Stimulated activated CD4-positive, alpha-beta T cell treated with anti-CD3 and anti-CD28 coated beads, Interleukin-4, amount 100 ng/mL, for 1 hour (primary cell): ENCODE measurements around the gene NLGN3.

Source experiments
- DNase-seq: peaks from one replicate; pipeline ENCODE4 v3.0.0-alpha.2; 2020

Gene NLGN3

DNA sequence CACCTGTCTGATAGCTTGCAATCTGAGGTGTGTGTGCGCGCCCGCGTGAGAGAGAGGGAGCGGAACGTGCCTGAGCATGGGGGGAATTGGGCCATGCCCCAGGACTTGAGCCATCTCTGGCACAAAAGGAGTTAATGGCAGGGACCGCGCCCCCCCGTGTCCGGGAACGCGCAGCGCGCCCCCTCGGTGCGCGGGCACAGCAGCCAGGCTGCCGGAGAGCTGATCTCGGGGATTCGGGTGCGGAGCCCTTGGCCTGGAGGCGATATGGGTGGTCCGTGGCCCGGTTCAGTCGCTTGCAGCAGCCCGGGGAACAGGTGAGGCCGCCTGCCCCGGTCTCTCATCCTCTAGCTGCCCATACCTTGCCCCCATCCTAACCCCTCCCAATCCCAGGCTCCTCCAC lies at the start of gene NLGN3:
Gene NLGN3 (plus strand): TSS at position 191 of the 400 bp plus-strand sequence. CDS start 2,909 bp downstream, outside the sequence.
- DNase-seq = no peak

DNA sequence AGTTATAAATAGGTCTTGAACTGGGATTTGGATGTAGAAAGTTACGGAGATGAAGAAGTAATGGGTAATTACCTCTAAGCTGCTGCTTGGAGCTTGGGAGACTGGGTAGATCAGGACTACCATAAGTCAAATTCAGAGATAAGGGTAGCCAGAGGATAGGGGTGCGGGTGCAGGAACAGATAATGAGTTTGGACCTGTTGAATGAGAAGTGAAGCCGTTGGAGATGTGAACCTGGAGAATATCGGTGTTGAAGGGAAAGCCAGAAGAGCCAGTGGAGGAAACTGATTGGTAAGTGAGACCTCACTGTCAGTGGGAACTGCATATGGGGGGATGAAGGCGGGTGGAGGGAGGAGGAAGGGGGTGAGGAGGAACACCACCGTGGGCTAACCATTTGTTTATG lies 49.6 kb upstream of the NLGN3 start:
- DNase-seq = no peak

DNA sequence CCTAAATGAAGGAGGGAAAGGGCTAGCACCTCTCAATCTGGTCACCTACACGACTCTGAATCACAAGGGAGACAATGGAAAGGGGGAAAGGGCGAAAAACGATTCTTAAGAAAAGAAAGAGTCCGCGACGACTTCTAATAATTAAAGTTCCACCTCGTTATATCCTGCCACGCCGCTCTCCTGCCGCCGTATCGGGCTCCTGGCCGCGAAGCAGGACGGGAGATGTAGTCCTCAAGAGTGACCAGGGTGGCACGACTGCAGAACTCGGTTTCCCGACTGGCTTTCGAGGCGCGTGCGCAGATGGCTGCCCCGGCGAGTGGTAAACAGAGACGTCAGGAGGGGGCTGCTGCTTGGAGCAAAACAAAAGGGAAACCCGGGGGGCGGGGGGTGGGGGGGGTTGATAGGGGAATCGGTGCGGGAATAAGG lies 49.1 kb upstream of the NLGN3 start, which contains the start of gene FOXO4:
Gene FOXO4 (plus strand): TSS at position 297 of the 426 bp plus-strand sequence. CDS start 678 bp downstream, outside the sequence.
- peak; percentile 86 for DNase-seq

DNA sequence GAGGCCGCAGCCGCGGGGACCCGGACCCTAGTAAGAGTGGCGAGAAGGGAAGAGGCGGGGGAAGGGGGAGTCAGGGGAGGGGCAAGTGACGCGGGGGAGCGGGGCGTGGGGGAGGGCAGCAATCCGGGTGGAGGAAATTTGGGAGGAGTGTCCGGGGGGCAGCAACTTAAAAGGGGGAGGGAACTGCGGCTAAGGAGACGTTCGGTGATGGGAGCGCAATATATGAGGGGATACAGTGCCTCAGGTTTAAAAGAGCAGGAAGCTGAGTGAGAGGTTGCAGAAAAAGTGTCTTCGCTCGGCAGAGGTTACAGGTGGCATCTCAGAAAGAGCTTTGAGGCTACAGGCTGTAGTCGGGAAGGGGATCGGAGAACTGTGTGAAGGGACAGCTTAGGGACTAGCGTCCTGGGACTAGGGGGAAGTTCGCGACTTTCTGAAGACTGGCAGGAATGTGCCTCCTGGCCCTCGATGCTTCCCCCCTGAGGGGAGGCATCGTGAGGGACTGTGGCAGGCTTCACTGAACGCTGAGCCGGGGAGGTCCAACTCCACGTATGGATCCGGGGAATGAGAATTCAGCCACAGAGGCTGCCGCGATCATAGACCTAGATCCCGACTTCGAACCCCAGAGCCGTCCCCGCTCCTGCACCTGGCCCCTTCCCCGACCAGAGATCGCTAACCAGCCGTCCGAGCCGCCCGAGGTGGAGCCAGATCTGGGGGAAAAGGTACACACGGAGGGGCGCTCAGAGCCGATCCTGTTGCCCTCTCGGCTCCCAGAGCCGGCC lies 48.5 kb upstream of the NLGN3 start:
- no peak for DNase-seq

DNA sequence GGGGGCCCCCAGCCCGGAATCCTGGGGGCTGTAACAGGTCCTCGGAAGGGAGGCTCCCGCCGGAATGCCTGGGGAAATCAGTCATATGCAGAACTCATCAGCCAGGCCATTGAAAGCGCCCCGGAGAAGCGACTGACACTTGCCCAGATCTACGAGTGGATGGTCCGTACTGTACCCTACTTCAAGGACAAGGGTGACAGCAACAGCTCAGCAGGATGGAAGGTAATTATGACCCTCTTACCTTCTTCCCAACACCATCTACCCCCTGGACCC lies 47.9 kb upstream of the NLGN3 start:
- no peak for DNase-seq

DNA sequence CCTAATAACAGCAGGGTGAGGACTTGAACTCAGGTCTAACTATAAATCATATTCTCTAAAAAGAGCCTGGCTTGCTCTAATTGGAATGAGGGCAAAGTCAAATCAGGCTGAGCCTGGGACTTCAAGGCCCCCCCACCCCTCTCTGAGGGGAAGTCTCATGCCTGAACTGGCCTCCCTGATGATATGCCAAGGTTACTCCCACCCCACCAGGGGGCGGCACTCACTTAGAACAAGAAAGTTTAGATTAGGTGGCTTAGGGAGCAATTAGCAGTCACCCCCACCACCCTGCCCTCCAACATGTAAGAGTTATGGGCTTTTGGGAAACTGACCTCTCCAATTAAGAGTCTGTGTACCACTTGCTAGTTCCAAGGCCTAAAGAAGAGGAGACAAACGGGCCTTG lies 46.3 kb upstream of the NLGN3 start:
- DNase-seq = peak; percentile 76

DNA sequence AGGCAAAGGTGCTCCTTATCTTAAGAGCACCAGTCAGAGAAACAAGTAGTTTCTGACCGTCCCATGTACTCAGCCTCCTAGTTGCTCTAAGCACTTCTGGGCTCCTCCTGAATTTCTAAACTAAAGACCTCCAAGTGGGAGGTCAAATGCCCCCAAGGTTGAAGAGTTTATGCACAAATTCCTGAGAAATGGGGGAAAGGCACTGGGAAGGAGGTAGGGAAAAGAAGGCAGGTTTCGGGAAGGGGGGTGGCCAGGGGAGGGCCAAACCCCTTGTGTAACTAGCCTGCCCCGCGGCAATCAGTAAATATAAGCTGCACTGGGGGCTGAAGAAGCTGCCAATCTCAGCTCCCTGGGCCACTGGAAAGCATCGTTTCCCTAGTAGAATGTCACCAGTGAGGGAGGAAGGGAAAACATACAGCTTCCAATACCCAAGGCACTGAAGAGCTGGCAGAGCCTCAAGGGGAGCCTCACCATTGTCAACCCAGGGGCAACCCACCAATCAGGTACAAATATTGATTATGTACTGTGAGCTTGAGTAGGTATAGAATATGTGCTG lies 45.6 kb upstream of the NLGN3 start:
- no peak for DNase-seq

DNA sequence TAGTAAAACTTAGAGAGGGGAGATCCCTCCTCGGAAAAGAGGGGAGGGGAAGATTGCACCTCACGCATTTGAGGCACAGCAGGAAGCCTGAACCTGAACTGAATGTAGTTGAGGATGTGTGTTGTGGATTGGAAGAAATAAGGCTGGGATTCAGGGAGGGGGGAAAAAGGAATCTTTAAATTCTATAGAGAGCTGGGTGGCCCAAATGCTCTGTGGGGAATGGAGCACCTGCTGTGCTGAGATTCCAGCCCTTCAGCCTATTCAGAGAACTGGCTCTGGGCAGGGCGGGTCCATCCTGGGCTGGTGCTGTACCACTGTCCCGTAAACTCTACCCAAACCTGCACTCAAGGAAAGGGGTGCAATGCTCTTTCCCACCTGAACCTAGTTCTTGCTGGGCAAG lies 44.9 kb upstream of the NLGN3 start:
- DNase-seq = no peak

DNA sequence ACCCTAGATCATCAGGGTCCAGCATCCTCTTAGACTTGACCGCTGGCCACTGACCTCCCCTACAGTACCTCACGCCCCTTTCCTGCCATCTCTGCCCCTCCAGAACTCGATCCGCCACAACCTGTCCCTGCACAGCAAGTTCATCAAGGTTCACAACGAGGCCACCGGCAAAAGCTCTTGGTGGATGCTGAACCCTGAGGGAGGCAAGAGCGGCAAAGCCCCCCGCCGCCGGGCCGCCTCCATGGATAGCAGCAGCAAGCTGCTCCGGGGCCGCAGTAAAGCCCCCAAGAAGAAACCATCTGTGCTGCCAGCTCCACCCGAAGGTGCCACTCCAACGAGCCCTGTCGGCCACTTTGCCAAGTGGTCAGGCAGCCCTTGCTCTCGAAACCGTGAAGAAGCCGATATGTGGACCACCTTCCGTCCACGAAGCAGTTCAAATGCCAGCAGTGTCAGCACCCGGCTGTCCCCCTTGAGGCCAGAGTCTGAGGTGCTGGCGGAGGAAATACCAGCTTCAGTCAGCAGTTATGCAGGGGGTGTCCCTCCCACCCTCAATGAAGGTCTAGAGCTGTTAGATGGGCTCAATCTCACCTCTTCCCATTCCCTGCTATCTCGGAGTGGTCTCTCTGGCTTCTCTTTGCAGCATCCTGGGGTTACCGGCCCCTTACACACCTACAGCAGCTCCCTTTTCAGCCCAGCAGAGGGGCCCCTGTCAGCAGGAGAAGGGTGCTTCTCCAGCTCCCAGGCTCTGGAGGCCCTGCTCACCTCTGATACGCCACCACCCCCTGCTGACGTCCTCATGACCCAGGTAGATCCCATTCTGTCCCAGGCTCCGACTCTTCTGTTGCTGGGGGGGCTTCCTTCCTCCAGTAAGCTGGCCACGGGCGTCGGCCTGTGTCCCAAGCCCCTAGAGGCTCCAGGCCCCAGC lies 43.8 kb upstream of the NLGN3 start:
- DNase-seq = peak; percentile 8

DNA sequence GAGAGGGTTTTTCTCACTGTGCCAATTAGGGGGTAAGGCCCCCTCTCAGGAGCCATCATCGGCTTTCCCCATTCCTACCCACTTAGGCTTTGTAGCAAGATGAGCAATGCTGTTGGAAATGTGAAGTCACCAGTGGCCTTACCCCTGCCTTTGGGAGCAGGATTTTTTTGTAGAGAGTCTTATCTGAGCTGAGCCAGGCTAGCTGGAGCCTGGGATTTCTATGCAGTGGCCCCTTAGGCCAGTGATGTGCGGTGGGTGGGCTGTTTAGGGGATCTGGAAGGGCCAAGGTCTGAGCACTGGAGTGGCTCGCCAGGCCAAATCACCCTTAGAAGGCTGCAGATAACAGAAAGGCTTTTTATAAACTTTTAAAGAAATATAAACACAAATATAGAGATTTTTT lies 42.3 kb upstream of the NLGN3 start:
- DNase-seq = no peak

DNA sequence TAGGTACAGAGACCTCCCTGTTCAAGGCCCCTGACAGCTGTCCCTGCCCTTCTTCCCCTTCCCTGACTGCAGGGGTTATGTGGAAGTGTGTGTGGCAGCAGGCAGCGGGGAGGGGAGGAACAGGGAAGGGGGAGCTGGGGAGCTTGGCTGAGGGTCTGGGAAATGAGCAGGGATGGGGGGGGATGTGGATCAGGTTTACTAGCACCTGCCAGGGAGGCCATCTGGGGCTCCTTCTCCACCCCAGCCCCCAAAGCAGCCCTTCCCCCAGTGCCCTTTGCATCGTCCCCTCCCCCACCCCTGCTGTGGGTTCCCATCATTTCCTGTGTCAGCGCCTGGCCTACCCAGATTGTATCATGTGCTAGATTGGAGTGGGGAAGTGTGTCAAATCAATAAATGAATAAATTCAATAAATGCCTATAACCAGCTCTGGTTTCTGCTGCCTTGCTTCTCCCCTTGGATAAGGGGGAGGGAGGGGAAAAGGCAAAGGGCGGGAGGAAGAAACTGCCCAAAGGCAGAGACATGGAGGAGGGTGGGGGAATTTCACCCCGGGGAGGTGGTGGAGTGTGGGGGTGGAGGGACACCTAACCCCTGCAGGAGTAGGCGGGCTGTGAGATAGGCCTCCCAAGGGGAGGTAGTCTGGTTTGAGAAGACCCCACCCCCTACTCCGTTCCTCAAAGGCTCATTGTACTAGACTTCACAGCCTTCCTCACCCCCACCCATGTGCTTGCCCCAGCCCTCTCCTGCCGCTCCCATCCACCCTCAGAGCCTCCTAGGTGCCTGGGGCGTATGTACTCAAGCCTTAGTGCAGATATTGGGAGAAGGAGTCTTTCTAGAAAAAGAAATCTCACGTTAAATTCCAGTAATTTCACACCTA lies 41.3 kb upstream of the NLGN3 start:
- DNase-seq = peak; percentile 45

DNA sequence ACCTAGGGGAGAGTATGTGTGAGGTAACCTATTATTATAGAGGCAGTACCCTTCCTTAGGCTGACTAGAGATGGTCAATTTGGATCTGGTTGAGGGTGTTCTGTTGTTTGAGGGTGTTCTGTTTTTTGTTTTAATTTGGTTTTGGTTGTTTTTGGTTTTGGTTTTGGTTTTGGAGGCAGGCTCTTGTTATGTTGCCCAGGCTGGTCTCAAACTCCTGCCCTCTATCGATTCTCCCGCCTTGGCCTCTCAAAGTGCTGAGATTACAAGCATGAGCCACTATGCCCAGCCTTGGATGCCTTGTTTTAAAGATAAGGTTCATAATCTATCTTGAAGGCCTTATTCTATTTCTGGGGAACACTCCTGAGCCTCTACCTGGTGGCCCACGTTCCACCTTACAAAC lies 39.0 kb upstream of the NLGN3 start:
- DNase-seq = no peak

DNA sequence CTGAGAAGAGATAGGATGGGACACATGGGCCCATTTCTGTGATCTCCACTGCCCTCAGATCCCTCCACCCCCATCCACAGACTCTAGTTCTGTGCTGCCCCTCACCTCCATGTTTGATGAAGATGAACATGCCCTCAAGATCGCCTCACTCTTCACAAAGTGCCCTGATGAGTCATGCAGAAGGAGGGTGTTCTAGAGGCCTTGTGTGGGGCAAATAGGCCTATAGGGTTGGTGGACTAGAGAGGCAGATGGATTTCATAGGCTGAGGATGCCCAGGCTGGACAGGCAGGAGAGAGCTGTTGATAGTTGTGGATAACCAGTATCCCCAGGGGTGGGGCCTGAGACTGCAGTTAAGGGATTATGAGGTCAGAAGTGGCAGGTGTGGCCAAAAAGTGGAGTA lies 38.2 kb upstream of the NLGN3 start, which contains the start of gene CXorf65:
Gene CXorf65 (minus strand): TSS at position 314 of the 400 bp plus-strand sequence. CDS start 184 bp downstream, at position 130.
- no peak for DNase-seq

DNA sequence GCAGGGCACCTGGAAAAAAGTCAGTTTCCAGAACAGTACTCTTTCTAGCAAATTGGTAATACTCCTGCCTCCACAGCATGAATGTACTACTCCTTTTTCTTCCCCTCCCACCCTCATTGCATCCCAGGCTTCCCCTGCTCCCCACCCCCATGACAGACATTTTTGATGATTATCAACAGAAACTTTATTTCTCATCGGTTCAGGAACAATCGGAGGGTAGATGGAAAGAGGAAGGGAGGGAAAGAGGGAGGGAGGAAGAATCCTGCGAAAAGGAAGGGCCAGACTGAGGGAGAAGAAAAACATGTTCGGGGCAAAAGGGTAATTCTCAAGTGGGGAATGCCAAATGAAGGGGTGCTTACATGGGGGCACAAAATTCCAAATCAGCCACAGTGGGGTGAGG lies 37.4 kb upstream of the NLGN3 start:
- DNase-seq = no peak

DNA sequence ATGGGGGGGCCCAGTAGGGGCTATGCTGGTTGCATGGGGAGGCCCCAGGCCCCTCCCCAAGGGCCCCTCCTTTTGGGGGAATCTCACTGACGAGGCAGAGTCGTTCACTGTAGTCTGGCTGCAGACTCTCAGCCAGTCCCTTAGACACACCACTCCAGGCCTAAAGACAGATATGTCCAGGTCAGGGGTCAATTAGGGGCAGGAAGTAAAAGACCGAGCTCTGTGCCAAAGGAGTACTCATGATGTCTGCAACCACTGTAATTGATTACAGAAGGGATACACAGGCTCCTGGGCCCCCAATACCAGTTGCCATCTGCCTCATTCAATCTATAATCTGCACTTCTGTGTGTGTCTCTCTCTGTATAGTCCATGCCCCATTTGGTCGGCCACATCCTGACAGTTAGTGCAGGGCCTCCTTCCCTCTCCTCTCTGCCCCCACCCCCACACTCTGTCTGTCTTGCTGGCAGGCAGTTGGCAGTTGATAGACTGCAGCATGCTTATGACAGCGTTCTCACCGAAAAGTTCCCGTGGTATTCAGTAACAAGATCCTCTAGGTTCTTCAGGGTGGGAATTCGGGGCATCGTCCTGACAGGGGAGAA lies 36.8 kb upstream of the NLGN3 start:
- peak; percentile 21 for DNase-seq

DNA sequence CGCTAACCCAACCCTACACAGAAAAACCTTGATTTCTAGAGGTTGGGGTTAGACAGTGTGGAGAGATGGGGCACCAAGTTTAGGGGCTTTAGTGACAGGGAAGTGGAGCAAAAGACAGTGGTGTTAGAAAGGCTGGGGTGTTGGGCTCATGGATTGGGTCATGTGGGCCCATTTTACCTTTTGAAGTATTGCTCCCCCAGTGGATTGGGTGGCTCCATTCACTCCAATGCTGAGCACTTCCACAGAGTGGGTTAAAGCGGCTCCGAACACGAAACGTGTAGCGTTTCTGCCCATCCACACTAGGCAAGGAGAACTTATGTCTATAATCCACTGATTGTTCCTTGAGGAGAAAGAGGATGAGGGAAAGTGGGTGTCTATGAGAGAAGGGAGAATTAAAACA lies 35.6 kb upstream of the NLGN3 start:
- no peak for DNase-seq

DNA sequence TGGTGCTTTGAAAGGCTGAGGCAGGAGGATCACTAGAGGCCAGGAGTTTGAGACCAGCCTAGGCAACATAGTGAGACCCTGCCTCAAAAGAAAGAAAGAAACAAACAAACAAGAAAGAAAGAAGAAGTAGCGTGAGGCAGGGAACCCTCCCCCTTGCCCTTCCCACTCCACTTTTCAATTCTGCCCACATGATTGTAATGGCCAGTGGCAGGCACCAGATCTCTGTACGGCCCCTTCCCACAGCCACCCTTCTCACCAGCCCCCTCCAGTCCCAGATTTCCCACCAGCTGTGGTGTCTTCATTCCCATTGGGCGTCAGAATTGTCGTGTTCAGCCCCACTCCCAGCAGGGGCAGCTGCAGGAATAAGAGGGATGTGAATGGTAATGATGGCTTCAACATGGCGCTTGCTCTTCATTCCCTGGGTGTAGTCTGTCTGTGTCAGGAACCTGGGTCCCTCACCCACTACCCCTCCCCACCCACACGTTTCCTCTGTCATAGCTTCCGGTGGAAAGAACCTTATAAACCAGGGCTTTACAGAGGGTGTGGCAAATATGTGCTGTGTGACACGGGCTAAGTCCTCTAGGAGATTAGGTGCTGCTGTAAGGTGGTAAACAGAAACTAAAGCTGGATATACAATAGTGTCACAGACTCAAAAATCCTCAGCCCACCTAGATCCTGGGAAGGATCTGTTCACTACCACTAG lies 33.3 kb upstream of the NLGN3 start, which contains the start of gene IL2RG:
Gene IL2RG (minus strand): TSS at position 437 of the 703 bp plus-strand sequence. CDS start 38 bp downstream, at position 399.
- peak; percentile 54 for DNase-seq

DNA sequence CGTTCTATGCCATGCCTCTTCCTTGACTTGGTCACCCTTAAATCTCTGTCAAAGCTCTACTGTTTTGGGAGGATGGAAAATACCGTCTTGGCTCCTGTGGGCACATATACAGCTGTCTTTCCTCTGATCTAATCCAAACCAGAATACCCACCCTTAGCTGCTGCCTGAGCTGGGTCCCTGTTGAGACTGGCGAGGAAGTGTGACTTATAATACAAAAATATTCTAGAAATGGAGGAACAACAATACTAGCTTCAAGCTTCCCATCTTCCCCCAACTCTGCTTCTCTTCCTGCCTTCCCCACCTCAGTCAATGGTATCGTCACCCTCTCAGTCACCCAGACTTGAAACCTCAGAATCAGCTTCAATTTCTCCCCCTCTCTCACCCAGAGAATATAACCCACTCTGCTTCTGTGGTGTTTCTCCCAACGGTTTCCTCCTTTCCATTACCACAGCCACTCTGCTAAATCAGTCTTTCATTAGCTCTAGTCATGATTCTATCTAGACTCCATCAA lies 32.7 kb upstream of the NLGN3 start:
- no peak for DNase-seq

DNA sequence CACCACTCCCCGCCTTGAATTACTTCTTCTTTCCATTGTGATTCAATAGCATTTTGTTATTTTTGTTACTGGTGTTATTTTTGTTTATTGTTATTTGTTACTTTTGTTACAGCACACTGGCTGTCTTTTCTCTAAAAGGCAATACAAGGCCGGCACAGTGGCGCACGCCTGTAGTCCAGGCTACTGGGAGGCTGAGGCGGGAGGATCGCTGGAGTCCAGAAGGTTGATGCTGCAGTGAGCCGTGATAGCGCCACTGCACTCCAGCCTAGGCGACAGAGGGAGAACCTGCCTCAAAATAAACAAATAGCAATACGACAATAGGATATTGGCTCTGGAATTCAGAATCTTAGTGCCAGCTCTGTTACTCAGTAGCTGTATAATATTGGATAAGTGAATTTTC lies 27.3 kb upstream of the NLGN3 start:
- no peak for DNase-seq

DNA sequence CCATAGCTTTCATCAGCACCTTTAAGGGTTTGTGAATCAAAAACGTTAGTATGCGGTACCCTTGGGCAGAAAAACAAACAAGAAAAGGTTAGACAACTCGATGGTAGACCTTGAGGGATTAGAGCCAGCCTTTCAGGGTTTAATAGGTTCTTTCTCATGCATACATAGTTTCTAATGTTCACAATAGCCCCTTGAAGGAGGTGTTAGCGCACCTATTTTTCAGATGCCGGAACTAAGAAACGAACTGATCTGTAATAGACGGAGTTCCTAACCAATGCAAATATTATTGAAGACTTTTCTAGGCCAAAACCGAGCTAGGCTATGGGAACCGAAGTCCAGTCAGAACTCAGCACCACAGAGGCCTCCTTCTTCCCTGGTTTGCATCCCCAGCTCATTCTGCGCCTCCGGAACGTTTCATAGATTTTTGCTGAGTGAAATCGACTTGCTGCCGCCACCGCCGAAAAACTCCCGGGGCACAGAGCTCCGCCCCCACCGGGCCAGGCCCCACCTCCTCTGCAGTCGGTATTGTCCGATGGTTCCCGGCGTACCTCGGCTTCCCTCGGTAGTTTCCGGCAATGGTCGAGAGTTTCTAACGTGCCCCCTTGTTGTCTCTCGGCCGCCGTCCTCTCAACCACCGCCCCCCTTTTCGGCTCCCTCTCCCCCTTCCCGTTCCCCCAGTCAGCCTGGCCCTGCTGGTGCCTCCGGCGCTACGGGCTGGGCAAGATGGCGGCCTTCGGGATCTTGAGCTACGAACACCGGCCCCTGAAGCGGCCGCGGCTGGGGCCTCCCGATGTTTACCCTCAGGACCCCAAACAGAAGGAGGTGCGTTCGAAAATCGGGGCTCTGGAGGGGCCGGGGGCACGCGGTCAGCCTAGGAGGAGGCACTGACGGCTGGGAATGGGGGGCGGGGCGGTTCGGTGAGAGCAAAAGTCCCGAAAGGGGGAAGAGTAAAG lies 26.3 kb upstream of the NLGN3 start, which contains the start of gene MED12:
Gene MED12 (plus strand): TSS at position 565 of the 953 bp plus-strand sequence. CDS start 159 bp downstream, at position 724.
- DNase-seq = peak; percentile 83
